Non-pigmented ciliary epithelial cell (primary cell): ENCODE data around the gene SLC51A.
"Not testable (repeated sequence)": the region's sequence is repeated elsewhere in the genome, so short reads cannot be mapped to it uniquely, and the experiment has no call there.

Experiments used
- DNase-seq: peaks from one replicate; pipeline ENCODE4 v3.0.0-alpha.2; 2010; ENCODE audit warnings: low read depth

SLC51A gene

DNA sequence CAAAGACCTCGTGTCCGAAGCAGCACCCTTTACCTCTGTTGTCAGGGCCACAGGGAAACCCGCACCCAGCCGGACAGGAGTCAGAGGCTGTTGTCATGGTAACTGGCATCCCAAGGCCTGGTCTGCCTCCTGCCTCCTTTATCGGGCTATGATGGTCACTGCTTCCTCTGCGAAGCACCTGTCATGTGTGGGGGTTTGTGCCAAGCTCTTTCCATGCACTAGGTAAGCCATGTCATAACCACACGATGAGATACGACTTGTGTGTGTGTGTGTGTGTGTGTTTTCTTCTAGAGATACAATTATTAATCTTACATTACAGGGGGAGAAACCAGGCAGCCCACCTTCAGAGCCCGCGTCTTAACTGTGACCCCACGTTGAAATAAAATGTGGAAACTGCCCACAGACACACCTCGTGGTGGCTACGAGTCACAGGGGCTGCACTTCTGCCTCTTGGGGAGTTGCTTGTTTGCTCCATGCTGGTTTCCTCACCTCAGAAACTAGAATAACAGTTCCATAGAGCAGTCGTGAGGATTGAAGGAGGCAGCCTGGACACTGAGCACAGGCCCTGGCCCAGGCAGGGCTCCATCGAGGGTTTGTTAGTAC is 23.1 kb upstream of the SLC51A start:
- DNase-seq = no peak

DNA sequence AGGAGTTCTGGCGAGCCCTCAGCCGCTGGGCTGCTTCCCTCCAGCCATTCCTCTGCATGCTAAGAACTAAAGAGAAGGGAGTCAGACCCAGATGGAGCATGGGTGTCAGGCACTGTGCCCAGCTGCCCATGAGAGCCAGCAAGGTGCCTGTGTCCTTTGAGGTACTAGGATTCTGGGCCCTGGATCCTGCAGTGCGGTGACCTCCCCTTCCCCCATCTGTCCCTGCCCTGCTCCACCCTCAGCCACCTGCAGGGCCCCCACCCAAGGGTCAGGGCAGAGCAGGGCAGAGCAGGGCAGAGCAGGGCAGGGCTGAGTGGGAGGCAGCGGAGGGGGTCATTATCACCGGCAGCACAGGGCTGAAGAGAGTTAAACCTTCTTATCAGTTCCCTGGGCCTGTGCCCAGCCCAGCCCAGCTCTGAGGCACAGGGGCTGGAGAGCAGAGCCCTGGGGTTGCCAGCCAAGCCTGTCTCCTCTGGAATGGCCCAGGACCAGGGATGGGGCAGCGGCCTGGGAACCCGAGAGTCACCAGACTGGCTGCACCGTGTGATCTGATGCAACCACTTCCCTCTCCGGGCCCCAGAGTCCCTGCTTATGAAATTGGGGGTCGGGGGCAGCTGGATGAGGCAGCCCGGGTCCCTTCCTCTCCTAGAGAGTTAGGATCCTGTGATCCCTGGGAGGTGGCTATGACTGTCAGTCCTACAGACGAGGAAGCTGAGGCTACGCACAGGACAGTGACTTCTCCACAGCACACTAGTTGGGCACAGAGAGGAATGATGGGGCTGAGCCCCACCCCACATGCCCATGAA is 22.4 kb upstream of the SLC51A start:
- DNase-seq = no peak

DNA sequence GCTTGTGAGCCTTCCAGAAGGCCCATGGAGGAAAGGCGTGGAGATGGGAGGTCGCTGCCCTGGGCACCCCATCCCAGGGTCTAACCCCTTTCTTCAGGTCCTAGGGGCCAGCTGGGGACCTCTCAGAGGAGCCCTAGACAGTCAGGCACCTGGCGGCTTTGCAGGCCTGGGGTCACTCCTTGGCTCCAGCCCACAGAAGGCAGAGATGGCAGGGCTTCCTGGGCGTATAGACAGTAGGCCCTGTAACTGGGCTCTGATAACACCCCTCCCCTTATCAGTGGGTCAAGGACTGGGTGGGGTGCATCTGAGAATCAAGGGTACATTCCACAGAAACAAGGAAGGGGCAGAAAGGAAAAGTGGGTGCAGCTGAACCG is 21.8 kb upstream of the SLC51A start:
- no peak for DNase-seq

DNA sequence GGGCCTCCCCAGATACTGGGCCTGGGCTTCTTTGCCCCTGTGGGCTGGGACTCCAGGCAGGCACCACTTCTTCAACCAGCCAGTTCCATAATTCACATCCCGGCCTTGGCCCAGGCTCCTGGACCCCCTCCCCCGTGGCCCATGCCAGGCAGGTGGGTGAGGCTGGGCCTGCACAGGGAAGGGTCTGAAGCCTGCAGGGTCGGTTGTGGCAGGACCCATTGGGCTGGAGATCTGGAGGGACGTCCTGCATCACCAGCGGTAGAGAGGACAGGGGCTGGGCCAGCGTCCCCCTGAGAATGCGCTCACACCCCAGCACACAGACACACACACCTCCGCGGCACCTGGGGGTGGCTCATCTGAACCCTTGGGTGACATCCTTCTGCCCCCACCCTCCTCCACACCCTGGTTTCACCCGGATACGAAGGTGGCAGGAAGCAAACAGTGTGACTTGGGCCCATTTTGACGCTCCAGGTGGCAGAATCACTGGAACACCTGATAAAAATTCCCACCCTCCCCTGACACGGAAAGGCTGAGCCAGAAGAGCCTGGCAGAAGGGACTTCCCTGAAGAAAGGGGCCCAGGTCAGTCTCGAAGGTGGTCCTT is 20.6 kb upstream of the SLC51A start:
- DNase-seq = no peak

DNA sequence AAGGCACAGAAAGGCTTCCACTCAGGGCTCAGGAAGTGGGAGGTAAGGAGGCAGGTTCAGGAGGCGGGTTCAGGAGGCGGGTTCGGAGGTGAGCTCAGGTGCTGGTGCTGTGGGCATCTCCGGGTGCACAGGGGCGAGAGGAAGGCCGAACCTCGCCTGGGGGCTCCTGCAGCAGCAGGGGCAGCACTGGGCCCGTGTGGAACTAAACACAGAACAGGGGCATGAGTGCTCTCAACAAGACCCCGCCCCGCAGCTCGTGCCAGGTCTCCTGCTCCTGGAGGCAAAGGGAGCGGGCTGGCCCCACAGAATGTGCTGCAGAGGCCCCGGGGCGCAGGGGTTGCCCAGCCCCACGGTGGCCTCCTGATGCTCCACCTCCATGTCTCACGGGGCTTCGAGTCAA is 18.8 kb upstream of the SLC51A start:
- DNase-seq = no peak

DNA sequence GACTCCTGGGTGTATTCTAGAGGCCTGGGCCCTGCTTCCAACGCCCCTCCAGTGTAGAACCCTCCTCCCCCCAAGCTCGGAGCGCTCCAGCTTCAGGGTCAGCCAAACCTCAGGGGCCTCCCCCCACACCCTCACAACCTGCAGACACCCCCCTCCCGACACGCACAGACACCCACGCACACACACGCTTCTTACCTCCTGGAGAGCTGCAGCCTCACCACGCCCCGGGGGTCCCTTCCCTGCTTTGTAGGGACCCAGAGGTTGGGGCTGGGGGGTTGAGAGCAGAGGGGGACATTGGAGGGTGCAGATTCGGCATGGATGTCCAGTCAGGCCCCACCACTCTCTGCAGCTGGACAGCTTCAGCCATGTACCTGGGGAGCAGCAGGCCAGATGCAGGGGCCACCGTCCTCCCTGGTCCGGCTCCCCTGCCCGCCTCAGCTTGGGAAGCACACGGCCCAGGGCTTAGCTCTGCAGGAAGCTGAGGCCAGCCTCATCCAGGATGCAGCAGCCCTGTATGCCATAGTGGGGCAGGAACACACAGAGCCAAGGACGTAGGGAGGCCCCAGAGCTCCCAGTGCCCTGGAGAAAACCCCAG is 18.2 kb upstream of the SLC51A start:
- DNase-seq = no peak

DNA sequence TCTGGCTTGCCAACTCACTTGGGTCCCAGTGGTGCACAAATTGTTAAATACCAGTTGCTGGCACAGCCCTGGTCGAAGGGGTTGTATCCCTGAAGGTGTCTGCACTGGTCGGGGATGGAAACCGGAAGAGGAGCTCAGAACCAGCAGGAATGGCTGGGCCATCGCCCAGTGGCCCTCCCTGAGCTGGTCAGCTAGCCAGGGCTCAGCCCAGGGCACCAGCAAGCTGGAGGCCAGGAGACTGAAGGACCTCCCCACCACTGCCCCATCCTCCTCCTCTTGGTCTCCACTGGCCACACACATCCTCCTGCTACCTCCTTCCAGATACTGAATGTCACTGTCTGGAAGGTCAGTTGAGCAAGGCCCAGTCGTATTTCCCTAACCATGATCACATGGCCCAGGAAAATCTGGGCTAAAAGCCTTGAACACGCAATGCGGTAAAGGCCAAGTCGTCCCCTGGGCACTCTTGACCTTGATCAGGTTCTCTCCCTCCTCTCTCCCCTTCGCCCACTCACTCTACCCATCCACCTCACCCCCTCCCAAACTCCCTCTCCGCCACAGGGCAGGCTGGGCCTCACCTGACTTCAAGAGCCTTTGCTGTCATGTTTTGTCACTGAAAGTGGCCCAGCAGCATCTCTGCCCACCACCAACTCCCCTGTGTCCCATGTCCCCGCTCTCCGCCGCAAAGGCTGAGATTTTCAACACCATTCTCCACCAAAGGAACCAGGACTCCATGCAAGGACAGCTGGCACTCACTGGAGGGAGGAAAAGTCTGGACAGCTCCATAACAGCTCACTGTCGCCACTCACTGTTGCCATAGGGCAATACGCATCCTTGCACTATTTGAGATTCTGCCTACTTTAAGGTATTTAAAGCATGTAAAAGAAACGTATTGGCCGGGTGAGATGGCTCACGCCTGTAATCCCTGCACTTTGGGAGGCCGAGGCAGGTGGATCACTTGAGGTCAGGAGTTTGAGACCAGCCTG is 17.3 kb upstream of the SLC51A start:
- no peak for DNase-seq

DNA sequence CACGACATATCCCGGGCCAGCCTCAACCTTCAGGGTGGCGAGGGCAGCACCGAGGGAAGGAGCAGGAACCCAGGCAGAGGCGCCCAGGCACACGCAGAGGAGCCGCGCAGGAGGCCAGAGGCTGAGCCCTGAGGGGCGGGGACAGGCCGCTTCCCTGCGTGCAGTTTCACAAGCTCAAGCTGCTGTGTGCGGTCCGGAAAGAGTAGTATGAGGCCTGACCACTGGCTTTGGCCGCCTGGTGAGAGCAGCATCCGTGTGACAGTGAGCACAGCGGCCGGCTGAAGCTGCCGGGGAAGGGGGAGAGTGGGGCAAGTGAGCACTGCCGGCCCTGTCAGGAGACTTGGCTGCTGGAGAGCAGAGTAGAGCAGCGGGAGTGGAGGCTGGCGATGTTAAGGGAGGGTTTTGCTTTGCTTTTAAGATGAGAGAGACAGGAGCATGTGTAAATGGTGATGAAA is 13.8 kb upstream of the SLC51A start:
- DNase-seq = no peak

DNA sequence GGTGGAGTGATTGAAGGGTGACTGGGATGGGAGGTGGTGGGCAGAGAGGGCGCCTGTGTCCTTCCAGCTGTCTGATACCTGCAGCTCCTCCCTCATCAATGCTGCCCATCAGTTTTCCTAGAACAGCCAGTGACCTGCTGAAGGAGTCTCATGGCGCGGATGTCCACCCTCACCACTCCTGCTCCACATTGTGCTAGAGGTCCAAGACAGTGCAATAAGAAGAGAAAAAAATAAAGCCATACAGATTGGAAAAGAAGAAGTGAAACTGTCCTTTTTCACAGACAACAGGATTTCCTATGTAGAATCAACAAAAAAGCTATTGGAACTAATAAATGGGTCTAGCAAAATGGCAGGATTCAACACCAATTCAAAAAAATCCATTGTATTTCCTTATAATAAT is 12.5 kb upstream of the SLC51A start:
- no peak for DNase-seq

DNA sequence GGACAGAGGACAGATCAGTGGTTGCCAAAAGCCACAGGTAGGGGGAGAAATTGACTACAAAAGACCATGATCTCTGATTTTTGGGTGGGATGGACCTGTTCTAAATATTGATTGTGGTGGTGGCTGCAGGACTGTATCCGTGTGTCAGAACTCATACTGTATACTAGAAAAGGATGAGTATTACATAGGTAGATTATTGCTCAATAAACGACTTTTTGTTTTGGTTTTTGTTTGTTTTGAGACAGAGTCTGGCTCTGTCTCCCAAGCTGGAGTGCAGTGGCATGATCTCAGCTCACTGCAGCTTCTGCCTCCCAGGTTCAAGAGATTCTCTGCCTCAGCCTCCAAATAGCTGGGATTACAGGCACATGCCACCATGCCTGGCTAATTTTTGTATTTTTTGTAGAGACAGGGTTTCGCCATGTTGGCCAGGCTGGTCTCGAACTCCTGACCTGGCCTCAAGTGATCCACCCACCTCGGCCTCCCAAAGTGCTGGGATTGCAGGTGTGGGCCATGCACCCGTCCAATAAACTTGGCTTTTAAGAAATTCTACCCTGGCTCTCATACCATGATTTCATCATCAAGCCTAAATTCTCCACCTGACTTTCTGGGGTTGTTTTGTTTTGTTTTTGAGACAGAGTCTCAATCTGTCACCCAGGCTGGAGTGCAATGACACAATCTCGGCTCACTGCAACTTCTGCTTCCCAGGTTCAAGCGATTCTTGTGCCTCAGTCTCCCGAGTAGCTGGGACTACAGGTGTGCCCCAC is 10.7 kb upstream of the SLC51A start:
- not testable (repeated sequence) for DNase-seq

DNA sequence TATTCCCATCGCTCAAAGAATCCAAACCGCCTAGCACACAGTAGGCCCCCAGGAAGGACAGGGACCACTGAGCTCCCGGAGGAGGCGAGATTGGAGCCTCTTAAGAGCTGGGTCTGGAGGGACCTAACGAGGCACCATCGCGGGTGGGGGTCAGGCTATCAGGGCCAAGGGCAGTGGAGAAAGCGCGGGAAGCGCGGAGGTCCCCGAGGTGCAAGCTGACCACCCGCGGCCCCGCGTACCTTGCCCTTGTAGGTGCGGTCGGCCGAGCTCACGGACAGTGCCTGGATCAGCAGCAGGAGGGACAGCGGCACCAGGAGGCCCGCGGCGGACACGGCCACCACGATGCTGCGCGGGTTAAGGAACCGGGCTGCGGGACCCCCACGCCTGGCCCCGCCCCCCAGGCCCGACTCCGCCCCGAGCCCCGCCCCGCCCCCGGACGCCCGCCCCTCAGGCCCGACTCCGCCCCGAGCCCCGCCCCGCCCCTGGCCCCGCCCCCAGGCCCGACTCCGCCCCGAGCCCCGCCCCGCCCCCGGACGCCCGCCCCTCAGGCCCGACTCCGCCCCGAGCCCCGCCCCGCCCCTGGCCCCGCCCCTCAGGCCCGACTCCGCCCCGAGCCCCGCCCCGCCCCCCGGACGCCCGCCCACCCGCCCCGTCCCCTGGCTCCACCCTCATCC is 9.0 kb upstream of the SLC51A start:
- no peak for DNase-seq

DNA sequence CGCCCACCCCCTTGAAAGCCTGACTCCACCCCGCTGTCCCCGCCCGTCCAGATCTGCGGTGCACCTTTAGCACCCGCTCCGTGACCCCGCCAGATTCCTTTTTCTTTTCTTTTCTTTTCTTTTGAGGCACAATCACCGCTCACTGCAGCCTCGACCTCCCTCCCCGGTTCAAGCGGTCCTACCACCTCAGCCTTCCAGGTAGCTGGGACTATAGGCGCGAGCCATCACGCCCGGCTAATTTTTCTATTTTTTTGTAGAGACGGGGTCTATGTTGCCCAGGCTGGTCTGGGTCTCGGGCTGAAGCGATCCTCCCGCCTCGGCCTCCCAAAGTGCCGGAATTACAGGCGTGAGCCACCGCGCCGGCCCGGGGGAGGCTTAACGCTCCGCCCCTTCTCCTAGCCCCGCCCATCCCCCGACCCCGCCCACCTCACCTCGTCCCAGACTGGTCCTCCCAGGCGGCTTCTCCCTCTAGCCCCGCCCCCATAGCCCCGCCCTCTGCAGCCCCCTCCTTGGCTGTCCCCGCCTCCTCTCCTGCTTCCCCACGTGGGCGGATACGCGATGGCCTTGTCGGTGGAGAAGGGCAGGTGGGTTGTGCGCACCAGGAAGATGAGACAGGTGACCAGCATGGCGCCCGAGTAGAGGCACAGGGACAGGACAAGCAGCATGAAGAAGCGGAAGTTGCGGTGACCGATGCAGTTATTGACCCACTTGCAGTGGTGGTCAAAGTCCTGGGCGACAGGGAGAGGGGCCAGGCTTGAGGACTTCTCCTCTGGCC is 8.3 kb upstream of the SLC51A start:
- DNase-seq = no peak

DNA sequence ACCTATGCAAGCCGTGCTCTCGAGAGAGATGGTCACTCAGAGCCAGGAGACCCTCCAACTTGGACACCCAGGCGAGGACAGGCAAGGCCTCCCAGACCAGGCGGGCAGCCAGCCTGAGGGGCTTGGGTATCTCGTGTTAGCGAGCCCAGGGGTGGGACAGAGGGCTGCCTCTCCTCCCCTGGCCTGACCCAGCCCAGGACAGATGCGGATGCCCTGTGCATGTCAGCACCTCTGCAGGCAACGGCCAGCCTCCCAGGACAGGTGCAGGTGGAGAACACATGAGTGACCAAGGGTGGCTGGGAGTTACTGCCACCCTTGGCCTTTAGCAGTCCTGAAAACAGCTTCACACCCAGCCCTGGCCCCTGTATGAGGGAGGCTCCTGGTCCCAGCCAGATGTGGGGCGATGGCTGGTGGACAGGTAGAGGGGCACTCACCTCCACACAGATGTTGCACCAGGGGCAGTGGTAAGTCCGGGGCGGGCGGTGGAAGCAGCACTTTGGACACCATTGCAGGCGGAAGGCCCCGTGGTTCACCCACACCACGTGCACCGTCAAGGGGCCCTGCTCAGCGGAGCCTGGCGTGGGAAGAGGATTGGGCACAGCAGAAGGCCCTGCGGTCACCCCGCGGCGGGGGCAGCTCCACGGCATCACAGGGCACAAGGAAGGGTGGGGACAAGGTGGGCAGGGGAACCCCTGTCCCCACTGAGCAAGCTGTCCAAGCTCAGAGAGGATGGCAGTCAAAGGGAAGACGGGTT is 7.2 kb upstream of the SLC51A start:
- DNase-seq = no peak

DNA sequence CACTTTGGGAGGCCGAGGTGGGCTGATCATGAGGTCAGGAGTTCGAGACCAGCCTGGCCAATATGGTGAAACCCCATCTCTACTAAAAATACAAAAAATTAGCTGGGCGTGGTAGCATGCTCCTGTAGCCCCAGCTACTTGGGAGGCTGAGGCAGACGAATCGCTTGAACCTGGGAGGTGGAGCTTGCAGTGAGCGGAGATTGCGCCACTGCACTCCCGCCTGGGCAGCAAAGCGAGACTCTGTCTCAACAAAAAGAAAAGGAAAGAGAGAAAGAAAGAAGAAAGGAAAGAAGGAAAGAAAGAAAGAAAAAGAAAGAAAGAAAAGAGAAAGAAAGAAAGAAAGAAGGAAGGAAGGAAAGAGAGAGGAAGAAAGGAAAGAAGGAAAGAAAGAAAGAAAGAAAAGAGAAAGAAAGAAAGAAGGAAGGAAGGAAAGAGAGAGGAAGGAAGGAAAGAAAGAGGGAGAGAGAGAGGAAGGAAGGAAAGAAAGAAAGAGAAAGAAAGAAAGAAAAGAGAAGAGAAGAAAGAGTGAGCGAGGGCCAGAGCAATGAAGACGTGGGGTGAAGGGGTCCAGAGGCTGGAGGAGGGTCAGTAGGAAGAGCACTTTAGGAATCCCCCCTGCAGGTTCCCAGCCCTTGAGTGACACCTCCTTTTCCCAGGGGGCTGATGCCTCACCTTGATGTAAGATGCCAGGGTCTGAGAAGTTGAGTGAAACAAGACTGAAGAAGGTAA is 6.2 kb upstream of the SLC51A start:
- not testable (repeated sequence) for DNase-seq

DNA sequence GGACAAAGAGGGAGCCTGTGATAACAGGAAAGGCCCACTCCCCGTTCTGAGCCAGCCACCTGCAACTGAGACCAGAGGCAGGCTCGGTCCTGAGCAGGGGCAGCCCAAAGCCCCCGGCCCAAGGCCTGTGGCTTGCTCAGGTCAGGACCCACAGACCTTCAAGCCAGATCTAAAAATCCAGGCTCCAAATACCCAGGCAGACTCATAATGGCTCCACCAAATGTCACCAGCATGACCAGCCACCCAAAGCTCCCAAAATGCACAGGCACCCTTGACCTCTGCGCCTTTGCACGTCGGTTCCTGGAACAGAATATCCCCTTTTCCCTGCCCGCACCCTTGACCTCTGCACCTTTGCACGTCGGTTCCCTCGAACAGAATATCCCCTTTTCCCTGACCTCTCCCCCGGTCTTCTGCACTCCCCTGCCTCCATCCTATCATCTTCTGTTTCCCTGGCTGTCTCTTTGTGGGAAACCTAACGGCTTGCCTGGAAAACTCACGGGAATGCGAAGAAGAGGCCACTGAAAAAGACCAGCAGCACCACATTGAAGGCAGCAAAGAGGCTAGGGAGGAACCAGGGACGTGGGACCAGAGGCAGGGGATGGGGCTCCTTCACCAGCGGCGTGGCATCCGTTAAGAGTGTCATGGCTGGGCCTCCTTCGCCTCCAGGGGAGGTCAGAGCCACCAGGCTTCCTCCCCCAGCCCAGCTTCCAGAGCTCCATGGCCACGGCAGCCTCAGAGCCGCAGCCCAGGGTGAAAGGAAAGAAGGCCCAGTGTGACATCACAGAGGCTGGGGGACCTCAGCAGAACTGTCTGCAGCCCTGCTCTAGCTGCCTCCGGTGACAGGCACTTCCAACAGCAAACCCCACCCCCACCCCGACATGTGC is 5.4 kb upstream of the SLC51A start, which contains the start of gene ZDHHC19:
Gene ZDHHC19 (minus strand): TSS at position 728 of the 884 bp plus-strand sequence. CDS start 85 bp downstream, at position 643.
- DNase-seq = no peak

DNA sequence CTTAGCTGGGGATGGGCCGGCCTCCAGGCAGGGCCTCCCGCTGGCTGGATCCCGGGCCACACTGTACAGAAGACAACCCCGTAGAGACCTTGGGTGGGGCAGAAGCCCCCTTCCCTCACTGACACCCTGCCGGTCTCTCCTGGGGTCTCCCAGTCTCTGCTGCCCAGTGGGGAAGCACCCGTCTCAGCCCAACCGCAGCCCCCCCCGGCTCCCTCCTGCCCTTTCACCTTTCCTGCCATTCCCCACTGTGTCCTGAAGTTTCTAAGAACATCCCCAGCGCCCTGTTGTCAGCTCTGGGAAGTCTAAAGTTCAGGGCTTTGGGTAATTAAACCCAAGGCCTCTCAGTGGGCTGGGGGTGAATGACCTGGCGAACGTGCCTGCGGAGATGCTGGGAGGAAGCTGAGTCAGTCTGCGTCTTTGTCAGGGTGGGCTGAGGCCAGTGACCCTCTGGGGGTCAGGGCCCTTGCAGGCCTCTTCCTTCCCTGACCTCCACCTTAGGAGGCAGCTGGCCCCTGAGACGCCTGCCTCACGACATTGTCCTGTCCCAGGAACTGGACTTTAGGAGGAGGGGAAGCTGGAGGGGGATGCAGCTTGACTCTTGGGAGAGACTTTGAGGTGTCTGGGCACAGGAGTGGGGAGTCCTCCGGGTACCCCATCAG is 1.4 kb upstream of the SLC51A start:
- no peak for DNase-seq
